ENCODE data around the gene SLC7A4.
"Not testable (repeated sequence)": the region's sequence is repeated elsewhere in the genome, so short reads cannot be mapped to it uniquely, and the experiment has no call there.

The SLC7A4 gene

DNA sequence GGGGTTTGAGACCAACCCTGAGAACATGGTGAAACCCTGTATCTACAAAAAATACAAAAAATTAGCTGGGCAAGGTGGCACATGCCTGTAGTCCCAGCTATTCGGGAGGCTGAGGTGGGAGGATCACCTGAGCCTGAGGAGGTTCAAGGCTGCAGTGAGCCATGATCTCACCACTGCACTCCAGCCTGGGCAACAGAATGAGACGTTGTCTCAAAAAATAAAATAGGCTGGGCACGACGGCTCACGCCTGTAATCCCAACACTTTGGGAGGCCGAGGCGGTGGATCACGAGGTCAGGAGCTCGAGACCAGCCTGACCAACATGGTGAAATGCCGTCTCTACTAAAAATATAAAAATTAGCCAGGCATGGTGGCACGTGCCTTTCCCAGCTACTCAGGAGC, 32.1 kb upstream of the SLC7A4 start:
- DNase-seq (ENCODE audit: low spot score): not testable (repeated sequence)

DNA sequence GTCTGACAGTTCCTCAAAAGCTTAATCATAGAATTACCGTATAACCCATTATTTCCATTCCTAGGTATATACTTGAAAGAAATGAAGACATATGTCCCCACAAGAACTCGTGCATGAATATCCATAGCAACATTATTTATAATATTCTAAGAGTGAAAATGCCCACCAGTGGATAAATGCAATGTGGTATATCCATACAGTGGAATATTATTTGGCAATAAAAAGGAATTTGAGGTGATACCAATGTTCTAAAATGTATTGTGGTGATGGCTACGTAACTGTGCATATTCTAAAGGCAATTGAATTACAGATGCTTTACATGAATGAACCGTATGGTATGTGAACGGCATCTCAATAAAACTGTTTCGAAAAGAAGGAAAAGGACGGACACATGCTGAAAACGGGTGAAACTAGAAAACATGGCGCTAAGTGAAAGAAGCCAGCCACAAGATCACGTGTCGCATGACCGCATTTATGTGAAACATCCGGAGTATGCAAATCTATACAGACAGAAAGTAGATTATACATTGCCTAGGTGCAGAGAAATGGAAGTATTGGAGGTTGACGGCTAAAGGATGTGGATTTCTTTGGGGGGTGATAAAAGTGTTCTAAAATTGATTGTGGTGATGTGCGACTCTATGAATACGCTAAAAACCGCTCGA, 29.4 kb upstream of the SLC7A4 start:
- DNase-seq (ENCODE audit: low spot score): not testable (repeated sequence)

DNA sequence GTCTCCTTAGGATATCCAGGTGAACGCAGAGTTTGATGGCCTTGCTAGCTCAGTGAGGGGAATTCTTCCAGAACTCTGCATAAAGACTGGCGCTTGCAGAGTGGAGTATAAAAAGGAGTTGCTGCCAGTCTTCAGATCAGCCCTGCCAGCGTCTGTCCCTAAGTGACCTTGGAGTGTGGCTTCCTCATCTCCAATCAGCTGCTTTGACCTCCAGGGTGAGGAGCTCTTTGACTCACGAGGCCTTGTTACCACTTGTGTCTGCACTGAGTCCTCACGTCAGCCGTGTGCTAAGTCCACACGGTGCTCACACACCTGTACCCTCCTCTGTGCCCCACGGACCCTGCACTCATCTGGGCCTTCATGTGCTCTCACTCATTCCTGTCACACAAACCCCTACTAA, 28.0 kb upstream of the SLC7A4 start:
- not testable (repeated sequence) for DNase-seq (ENCODE audit: low spot score)

DNA sequence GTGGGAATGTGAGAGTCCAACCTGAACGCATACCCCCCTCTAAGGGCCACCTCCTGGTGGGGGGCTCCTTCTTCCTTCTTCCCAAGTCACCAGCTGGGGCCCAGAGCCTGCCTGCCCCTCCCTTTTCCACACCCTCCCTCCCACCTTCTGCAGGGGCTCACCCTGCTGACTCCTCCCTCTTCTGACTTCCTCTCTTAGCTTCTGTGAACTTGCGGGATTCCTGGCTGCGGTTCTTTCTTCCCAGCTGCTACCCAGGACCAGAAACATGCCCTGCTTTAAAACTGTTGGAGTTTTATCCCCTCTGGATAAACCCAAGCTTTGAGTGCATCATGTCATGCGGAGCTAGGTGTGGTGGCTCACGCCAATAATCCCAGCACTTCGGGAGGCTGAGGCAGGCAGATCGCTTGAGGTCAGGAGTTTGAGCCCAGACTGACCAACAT, 23.5 kb upstream of the SLC7A4 start:
- DNase-seq (ENCODE audit: low spot score): no peak

DNA sequence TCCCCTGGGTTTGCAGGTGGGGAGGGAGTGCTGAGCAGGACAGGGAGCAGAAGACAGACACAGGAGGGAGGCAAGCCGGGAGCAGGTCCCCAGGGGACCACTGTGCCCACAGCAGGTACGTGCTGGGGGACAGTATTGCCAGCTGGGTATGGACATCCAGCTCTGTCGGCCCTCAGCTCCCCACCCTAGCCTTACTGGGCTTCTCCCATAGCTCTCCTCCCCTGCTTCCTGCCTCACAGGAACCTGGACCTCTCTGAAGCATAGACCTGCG, 23.1 kb upstream of the SLC7A4 start:
- DNase-seq (ENCODE audit: low spot score): no peak

DNA sequence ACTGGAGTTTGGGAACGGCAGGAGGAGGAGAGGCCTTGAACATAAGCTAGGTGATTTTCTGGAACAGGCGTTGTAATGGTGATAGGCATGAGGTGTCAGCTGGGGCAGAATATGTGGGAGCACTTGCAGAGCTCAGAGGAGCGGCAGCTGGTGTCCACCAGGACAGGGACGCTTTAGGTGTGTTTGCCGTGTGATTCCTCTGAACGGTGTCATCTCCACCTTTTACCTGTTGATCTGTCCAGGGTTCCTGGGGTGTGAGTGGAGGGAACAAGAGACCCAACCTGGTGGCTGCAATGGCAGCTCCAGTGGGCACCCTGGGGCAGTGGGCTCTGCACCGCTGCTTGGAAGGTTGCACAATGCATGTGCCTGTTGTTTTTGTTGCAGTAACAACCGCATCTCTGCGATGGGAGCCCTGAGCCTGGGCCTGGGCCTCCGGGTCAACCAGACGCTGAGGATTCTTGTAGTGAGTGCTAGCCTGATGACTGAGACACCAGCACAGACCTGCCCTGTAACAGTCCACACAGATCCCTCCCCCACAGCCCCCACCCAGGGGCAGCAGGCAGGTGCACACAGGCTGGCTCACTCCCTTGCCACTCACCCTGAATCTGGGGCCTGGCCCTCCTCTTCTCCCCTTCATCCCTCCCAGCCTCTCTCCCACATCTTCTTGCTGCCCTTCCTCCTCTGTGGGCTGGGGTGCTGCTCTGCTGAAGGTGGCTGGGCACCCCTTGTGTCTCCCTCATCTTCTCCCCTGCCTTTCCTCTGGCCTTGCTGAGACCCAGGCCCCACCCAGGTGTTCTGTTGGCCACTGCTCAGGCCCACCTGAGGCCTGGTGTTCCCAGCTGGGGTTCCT, 22.6 kb upstream of the SLC7A4 start:
- no peak for DNase-seq (ENCODE audit: low spot score)

DNA sequence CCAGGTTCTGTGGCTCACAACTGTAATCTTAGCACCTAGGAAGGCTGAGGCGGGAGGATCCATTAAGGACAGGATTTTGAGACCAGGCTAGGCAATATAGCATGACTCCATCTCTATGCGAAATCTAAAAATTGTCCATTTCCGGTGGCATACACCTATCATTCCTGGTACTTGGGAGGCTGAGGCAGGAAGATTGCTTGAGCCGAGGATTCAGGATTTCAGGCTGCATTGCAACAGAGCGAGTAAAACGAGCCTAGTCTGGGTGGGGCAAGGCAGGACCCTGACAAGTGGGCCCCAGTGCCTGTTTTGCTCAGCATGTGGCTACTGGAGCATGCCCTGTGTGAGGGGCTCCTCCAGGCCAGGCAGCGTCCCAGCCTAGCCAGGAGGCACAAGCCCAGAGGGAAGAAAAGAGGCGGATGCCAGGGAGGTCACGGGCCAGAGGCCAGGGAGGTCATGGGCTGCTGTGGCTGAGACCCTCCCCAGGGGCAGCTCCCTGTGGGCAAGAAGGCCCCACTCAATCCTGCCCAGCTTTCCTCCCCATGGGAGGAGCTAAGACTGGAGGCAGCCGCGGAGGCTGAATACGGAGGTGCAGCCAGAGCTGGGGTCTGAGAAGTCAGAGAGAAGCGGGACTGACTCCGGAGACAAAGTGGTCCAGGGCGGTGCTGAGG, 21.8 kb upstream of the SLC7A4 start:
- DNase-seq (ENCODE audit: low spot score): no peak

DNA sequence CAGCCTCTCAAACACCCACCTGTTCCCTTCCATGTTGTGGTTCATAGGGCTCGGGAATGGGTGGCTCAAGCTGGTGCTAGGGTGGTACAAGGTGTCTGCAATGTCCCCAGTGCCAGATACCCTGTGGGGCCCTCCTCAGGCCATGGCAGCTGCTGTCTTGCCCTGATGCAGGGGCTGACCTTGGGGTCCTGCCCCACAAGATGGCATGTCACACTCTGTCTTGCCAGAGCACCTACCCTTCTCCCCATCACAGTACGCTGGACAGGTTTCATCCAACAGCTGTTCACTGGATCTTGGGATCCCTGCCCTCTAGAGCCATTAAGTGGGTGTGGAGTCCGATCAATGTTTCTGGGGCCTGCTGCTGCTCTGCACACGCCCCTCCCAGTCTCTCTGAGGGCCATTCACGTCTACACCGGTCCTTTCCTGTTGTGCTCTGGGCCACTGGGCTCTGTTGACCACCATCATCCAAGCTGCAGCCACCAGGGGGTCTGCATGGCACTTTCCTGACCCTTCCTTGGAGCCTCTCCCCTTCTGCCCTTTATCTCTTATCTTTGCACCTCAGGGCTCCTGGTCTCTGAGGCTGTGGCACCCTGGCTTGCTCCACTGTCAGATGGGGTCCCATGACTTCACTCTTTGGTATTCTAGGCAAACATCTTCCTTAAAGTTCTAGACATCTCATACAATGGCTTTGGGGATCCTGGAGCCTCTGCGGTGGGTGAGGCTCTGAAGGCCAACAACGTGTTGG, 20.5 kb upstream of the SLC7A4 start:
- DNase-seq (ENCODE audit: low spot score): no peak

DNA sequence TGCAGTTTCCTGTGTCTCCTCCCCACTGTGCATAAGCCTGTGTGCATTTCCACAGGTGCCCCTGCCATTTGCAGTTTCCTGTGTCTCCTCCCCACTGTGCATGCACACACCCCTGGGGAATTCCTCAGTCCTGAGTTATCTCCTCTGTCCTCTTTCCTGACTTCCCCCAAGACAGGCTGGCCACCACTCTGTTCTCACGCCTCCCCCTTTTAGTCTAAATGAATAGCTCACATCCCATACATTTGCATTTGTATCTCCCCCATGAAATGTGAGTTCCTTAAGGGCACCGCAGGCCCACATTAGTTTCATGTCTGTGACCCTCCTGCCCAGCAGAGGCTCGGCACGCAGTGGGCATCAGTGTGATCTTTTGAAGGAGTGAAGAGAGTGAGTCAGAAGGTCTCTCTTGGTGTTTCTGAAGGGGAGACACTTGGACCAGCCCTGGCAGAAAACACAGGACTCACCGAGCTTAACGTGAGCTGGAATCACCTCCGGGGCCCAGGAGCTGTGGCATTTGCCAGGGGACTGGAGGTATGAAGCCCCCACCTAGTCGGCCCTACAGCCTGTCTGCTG, 19.6 kb upstream of the SLC7A4 start:
- DNase-seq (ENCODE audit: low spot score): no peak

DNA sequence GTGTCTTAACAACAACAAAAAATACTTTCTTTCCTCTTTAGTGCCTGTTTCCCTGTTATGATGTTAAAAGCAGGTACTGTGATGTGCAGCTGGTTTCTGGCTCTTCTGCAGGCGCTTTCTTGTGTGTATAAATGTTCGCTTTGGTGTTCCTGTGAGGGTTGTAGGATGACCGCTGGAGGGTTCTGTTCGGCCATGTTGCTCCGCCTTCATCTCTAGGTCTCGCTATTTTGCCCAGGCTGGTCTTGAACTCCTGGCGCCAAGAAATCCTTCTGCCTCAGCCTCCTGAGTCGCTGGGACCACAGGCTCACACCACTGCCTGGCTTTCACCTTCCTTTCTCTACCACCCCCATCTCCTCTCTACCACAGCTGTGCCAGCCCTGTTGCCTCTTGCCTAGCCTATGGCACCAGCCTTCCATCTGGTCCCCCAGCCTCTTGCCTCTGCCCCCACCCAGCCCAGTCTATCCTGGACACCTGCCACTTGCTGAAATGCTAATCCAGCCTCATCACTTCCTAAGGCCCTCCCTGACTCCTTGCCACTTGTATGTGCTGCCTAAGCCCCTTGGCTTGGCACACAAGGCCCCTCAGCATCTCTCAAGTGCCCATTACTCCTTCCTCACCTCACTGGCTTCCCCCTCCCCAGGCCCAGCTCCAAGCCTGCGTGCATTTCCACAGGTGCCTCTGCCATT, 18.9 kb upstream of the SLC7A4 start:
- DNase-seq (ENCODE audit: low spot score): no peak

DNA sequence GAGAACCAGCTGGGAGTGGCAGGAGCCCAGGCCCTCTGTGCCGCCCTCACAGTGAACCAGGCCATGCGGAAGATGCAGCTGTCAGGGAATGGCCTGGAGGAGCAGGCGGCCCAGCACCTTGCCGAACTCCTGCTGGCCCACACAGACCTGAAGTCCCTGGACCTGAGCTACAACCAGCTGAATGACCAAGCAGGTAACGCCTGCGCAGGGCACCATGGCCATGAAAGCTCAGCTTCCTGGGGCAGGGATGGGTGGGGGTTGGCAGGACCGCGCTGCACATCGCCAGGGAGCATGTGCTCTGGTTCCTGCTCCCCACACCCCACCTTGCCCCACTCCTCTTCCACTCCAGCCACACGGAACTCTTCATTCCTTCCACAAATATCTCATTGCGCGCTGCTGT, 16.6 kb upstream of the SLC7A4 start:
- not testable (repeated sequence) for DNase-seq (ENCODE audit: low spot score)

DNA sequence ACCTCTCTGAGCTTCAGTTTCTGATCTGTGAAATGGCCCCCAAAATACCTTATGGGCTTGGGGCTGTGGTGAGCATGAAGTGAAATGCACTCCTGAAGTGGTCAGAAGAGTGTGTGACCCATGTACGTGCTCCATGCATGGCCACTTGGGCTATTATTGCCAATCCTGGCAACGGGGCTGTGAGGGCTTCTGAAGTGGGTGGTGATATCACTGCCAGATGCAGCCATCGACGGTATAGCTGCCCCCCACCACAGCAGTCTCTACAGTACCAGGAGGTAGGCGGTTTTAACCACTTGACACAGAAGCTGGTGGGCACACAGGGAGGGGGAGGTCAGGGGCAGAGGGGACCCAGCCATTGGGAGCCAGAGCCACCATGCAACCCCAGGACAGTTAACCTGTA, 16.1 kb upstream of the SLC7A4 start:
- DNase-seq (ENCODE audit: low spot score): not testable (repeated sequence)

DNA sequence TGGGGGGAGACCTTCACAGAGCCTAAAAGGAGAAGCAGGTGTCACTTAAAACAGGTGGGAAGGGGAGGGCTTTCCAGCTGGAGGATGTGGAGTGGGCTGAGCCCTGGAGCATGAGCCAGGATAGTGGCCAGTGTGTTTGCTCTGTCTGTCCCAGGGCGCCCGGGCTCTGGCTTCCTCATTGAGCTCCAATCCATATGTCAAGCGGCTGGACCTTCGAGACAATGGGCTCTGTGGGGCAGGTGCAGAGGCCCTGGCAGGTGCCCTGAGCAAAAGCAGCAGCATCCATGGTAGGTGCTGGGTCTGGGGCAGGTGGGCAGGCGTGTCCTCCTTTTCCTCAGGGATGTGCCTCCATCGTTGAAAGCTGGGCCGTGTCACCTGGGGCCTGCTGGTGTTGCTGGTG, 15.4 kb upstream of the SLC7A4 start:
- DNase-seq (ENCODE audit: low spot score): no peak

DNA sequence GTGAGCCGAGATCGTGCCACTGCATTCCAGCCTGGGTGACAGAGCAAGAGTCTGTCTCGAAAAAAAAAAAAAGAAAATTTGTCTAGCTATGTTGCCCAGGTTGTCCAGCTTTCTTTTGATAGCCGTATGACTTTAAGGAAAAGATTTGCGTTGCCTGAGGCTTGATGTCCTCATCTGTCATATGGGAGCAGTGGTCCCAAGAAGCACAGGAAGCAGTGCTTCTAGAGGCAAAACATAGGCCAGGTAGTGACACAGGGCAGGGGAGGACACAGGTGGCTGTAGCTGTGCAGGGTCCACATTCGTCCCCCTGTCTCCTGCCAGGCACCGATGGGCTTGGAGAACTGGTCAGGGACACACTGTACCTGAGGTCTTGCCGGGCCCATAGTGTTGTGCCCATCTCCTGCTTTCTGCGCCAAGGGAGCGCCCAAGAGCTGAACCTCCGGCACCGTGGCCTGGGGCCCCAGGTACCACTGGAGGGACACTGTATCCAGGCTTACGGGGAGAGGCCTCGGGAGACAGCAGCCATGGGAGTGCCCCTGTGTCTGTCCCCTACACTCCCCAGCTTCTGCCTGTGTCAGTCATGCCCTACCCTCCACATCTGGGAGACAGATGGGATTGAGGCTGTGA, 14.8 kb upstream of the SLC7A4 start:
- DNase-seq (ENCODE audit: low spot score): no peak

DNA sequence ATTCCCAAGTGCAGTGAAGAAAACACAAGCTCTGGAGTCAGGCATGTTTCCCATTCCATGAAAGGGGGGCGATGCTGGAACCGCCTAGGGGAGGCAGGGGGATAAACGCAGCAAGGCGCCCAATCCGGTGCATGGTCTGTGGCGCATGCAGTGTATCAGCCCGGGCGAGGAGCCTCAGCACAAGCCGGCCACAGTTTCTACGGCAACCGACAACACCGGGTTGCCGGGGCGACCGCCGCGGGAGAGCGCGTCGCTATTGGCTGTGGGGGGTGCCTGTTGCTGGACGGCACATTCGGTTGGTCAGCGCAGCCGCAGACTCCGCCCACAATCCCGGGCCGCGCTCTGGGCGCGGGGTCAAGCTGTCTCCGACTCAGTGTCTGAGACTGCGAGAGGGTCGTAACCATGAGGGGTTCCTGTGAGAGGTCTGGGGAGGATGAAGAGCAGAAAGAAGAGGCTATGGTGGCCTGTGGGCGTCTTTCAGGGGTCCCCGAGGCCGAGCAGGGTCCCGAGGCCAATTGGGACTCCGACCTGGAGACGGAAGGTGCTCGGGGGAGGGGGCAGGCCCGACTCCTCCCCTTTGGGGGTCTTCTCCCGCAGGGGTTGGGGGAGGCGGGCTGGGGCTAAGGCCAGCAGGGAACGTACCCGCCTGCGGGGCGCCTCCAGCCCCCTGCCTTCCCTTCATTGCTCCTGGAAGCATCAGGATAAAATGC, 13.4 kb upstream of the SLC7A4 start, which contains the start of gene LRRC74B:
LRRC74B (plus strand) TSS at position 362 of the 710 bp plus-strand sequence; CDS start at position 403, 41 bp downstream.
- peak; percentile 97 for DNase-seq (ENCODE audit: low spot score)

DNA sequence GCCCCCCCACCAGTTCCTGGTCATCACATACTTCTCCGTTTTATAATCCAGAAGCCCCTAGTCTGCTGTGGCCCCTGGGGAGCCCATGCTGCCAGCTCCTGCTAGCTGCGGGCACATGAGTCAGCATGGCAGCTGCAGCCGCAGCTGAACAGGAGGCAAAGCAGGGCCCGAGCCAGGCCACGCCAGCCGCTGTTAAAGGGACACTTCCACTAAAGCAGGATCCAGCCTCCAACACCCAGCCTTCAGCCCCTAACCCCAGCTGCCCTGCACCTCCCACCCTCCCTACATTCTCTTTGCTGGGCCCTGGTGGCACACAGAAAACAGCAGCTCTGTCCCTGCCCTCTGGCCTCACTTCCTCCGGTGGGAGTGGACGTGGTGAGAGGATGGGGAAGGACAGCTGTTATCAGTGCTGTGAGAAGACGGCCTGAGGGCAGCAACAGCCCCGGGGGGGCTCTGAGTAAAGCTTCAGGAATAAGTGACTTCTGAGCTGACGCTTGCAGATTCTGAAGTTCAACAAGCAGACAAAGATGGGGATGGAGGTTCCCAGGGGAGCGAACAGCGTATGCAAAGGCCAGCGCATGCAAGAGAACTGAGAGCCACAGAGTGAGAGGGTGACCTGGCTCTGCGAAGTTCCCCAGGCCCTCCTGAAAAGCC, 12.7 kb upstream of the SLC7A4 start:
- no peak for DNase-seq (ENCODE audit: low spot score)

DNA sequence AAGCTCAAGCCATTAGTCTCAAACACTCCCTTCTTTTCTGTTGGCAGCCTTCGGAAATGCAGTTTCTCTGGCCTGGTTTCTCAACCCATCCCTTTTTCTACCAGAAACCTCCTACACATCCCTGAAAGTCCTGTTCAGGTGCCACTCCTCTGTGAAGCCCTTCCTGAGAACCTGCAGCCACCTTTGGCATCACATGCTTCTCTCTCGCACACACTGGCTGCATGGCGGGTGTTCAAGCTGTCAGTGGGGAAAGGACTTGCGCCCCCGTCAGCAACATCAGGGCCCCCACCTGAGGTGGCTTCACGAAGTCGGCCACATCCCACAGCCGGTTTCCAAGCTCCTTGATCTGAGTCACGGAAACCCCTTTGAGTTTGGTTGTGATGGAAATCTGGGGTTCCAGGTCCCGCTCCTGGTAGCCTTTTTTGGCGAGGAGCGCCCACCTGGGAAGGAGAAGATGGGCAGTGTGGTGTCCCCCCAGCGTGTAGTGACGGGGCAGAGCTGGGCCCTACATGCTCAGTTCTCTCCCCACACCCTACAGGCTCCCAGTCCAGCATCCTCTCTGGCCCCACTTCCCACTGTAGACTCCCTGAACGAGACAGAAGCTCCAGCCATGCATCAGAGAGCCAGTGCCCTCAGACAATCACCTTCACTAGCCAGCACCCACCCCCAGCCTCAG, 11.6 kb upstream of the SLC7A4 start:
- no peak for DNase-seq (ENCODE audit: low spot score)

DNA sequence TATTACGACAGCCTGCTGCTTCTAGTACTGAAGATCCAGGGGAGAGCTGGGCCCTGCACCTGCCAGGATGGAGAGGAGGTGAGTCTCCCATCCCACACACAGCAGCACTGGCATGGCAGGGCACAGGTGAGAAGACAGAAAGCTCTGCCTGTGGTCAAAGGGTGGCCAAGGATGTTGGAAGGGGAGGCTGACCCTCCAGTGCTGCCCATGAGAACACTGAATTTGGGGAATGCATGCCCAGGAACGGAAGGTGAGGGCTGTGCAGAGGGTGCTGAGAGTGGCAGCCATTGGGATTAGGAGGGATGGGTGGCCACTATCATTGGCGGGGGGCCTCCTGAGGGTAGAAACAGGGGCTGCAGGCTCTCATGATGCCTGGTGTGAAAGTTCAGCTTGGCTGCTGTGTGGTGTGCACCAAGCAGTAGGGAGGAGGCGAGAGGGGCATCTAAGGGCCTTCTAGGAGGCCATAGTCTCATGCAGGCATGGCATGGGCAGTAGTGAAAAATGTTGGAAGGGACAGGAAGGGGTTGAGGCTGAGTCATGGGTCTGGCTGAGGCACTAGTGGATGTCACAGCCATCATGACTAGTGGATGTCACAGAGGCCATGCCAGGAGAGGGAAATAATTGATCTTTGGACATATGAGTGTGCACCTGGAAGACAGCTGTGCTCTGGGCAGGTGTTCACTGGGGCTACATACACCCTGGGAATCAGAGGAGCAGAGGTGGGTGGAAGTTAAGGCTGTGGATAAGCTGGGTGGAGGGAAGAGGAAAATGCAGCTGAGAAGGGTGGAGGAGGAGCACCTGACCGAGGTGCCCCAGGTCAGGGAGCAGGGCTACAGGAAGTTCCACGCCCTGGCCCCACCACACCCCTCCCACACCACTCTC, 10.9 kb upstream of the SLC7A4 start:
- DNase-seq (ENCODE audit: low spot score): no peak

Measured in AG08396 (cell line).